NK-92 treated with Interleukin-12 subunit alpha and Interleukin-12 subunit beta, amount 100 ng/mL, for 24 hours (cell line): ENCODE measurements around the gene CSMD2.

ENCODE experiments used
- DNase-seq: peaks from one replicate; lab custom pipeline; 2025; lab: John Stamatoyannopoulos, UW

Gene CSMD2

GRCh38 chr1:33818071-33818470 is 347.0 kb downstream of the CSMD2 start:
- DNase-seq: no peak

DNA sequence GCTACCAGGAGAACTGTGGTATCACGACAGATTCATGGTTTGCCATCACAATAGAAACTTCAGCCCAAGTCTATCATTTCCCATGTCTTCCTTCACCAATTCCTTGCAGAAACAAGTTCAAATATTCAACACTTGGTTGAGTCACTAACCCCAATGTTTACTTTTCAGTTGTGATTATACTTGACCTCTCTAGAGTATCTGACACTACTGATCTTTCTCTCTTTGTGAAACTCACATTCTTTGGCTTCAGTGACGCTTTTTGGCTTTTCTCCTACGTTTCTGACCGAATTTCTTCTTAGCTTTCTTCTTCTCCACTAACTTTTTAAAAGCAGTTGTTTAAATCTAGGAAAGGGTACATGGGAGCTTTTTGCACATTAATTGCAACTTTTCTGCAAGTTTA is 350.0 kb downstream of the CSMD2 start:
- no peak for DNase-seq

- DNase-seq: no peak
Measured at GRCh38 chr1:33814166-33814565, 350.9 kb downstream of the CSMD2 start.

DNA sequence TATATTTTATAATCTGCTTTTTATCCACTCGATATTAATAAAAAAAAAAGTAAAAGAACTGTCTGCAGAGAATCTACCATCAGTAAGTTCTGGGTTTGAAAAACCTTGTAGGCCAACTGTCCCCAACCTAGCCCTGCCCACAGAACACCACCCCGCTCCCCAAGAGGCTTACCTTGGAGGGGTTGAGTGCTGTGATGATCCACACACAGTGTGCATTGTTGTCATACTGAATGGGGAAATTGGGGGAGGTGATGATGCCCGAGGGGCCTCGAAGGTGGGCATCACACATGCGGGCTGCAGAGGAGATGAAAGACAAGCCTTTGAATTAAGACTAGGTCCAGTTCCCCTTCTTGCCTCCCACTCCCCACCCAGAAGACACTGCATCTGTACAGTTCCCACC is 354.5 kb downstream of the CSMD2 start:
- no peak for DNase-seq

DNA sequence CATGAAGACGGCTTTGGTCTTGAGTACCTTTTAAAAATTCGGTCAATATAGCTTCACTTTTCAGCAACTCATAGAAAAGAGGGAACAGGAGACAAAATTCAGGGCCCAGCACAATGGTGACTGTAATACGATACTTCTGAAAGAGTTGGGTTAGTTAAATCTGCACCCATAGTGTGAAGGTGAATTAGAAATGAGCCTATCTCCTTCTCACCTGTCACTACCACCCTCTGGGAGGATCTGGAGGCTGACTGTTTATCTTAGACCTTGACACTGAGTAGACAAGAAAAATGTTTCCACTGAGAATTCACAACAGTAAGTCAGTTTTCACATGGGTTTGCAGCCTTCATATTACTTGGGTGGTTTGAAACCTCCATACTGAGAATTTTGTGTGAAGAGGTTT is 359.0 kb downstream of the CSMD2 start:
- DNase-seq: no peak

GRCh38 chr1:33802268-33802667 is 362.8 kb downstream of the CSMD2 start:
- no peak for DNase-seq

GRCh38 chr1:33797849-33798248 is 367.2 kb downstream of the CSMD2 start:
- no peak for DNase-seq

DNA sequence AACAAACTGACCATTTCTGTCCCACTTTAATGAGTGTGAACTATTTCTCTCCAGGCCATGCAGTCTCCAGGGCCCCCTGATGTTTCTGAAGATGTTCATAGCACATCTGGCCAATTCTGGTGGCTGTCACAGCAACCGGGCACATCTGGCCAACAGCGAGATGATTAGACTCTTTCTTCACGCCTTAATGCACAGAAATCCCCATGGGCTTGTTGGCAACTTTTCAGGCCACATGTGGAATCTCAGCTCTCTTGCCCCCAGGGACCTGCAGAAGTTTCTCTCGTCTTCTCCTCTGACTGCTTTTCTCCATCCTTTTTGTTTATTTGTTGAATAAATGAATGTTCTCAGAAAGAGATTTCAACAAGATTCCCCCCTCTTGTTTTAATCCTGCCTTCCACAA is 372.4 kb downstream of the CSMD2 start:
- DNase-seq: no peak

GRCh38 chr1:33792216-33792615 is 372.8 kb downstream of the CSMD2 start:
- no peak for DNase-seq

DNA sequence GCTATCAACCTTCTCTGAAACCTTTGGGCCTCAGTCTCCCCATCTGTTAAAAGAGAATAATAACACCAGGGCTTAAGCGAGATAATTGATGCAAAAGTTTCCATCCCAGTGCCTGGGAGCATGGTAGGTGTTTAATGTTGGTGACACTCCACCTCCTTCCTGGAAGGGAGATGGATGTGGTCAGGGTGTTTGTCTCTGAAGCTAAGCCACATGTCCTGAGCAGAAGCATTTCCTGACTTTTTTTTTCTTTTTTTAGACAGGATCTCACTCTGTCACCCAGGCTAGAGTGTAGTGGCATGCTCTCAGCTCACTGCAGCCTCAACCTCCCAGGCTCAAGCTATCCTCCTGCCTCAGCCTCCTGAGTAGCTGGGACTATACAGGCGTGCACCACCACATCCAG is 373.8 kb downstream of the CSMD2 start:
- DNase-seq: no peak

DNA sequence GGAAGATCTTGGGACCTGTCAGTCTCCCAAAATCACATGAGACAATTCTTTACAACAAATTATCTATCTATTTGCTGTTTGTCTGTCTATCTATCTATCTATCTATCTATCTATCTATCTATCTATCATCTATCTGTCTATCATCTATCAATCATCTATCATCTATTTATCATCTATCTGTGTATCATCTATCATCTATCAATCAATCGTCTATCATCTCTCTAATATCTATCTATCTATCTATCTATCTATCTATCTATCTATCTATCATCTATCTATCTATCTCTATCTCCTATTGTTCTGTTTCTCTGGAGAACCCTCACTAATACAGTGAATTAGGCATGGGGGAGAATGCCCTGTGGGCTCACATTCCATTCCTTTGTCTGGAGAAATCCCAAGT is 374.5 kb downstream of the CSMD2 start:
- no peak for DNase-seq

GRCh38 chr1:33784876-33785275 is 380.2 kb downstream of the CSMD2 start:
- no peak for DNase-seq

DNA sequence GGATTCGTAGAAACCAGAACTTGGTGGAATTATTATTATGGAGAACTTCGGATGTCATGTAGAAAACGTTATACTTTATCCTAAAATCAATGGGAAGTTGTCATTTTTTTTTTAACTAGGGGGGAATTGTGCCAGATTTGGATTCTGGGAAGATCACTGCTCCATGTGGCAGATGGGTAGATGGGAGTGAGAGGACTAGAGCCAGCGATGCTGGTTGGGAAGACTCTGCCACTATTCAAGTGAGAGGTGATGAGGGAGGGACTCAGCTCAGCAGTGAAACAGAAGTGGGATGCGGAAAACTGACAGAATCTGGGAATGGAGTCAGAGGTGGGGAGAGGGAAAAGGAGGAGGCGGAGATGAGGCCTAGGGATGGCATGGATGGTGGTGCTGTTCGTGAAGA is 382.3 kb downstream of the CSMD2 start:
- no peak for DNase-seq

GRCh38 chr1:33781652-33782051 is 383.4 kb downstream of the CSMD2 start:
- no peak for DNase-seq

- no peak for DNase-seq
Measured at GRCh38 chr1:33777337-33777736, 387.7 kb downstream of the CSMD2 start.

- DNase-seq: no peak
Measured at GRCh38 chr1:33768821-33769220, 396.2 kb downstream of the CSMD2 start.

DNA sequence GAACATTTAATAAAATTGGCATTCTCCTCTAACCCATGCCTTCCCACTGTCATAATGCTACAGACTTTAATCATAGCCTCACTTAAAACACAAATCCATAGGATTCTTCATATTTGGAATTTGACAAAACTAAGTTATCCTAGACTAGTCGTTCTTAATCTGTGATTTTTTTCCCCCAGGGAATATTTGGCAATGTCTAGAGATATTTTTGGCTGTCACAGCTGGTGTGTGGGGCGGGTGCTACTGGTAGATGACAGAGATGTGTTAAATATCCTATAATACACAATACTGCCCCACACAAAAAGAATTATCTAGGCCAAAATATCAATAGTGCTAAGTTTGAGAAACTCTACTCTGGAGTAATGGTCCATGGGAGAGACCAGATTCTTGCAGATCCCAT is 396.9 kb downstream of the CSMD2 start:
- DNase-seq: no peak

GRCh38 chr1:33764149-33764548 is 400.9 kb downstream of the CSMD2 start:
- no peak for DNase-seq

- no peak for DNase-seq
Measured at GRCh38 chr1:33763406-33763805, 401.6 kb downstream of the CSMD2 start.

DNA sequence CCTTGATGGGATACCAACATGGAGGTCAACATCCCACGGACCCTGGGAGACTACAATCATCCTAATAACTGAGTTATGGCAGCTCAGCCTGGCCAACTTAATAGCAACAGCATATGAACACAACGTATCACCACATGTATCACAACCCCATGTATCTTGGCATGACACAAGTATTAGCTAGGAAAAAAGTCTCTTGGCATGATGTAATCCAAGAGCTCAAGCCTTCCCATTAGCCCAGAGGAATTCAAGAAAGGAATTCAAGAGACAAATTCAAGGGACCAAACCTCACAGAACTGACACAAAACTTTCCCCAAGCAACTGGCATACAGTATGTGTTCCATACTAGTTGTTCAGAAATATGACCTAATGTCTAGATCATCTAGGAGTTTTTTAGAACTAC is 402.1 kb downstream of the CSMD2 start:
- DNase-seq: no peak

- no peak for DNase-seq
Measured at GRCh38 chr1:33762109-33762830, 402.8 kb downstream of the CSMD2 start.

DNA sequence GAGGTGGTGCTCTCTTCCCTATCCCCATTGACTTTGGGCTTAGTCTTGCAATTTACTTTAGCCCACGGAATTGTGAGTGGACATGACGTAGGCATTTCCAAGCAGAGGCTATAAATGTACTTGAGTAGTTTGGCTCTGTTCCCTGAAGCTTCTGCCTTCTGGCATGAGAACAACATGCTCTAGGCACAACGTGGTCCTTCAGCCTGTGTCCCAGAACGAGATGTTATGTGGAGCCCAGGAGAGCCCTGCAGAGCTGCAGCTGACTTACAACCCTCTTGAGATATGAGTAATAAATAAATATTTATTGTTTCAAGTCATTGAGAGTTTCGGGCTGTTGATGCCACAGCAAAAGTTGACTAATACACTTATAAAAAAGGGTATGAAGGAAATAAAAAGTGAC is 406.3 kb downstream of the CSMD2 start:
- DNase-seq: no peak

DNA sequence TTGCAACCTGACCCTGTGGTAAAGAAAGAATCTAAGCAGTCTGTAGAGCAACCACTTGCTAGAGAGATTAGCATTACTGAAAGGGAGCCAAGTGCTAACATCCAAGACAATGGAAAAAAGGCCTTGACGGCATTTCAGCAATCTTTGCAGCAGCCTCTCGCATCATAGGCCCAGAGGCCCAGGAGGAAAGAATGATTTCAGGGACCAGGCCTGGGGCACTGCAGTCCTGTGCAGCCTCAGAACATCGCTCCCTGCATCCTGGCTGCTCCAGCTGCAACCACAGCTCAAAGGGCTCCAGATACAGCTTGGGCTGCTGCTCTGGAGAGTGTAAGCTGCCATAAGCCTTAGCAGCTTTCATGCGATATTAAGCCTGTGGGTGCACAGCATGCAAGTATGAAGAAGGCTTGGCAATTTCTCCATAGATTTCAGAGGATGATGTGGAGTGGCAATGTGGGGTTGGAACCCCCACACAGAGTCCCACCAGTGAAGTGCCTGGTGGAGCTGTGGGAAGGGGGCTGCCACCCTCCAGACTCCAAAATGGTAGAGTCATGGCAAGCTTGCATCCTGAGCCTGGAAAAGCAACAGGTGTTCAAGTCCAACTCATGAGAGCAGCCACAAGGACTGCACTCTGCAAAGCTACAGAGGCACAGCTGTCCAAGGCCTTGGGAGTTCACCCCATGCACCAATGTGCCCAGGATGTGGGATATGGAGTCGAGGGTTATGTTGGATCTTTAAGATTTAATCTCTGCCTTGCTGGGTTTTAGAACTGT is 411.8 kb downstream of the CSMD2 start:
- DNase-seq: no peak

DNA sequence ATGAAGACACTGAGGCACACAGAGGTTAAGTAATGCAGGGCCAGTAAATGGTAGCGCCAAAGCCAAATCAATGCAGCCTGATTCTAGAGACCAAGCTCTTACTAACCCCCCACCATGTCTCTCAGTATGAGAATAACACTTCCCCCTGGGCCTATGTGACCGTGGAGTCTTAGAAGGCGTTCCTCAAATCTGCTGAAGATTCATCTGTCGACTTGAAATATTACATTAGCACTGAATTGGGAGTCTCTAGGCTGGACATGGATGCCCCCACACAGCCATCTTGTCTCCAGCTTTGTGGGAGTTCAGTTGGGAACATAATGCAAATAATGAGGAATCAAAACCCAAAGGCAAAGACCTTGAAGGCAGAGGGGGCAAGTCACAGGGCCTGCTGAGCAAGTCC is 419.1 kb downstream of the CSMD2 start:
- no peak for DNase-seq
